Measurements from ENCODE around the gene CCM2.

Gene CCM2

GRCh38 chr7:45035893-45036292 lies 35.9 kb downstream of the CCM2 start:
- Histone ChIP-seq H3K27me3 (ENCODE audit: insufficient read depth, low read depth) (no peaks in the 10 kb centered on the region), H3K36me3 (ENCODE audit: insufficient read depth) (peaks cover 8% of the 10 kb centered on the region; the same call in 1 of the 2 replicates), H2AFZ (ENCODE audit: low read depth) (no peak overlapping the region), H3K4me3 (IDR thresholded peaks at IDR 0.05; ENCODE audit: insufficient read depth, low read depth, low read length) (no peak overlapping the region), H3K79me2 (ENCODE audit: insufficient read depth, low read depth) (peaks cover 74% of the 10 kb centered on the region), H3K4me2 (no peak overlapping the region), H3K4me1 (ENCODE audit: low read depth, poor library complexity, severe bottlenecking) (peaks cover 45% of the 10 kb centered on the region), H3K27ac (no peak overlapping the region), H4K20me1 (ENCODE audit: insufficient read depth) (peaks cover 26% of the 10 kb centered on the region), H3K9ac (no peak overlapping the region)
- no peak for TF ChIP-seq CTCF (conservative IDR thresholded peaks at IDR 0.05; ENCODE audit: low read depth, low read length)

- no peak overlapping the region for H3K4me3 ChIP-seq (IDR thresholded peaks at IDR 0.05; ENCODE audit: insufficient read depth, low read depth, low read length)
- H3K27me3 ChIP-seq (ENCODE audit: insufficient read depth, low read depth), result no peaks in the 10 kb centered on the region
- peaks cover 43% of the 10 kb centered on the region for H3K4me1 ChIP-seq (ENCODE audit: low read depth, poor library complexity, severe bottlenecking)
- TF ChIP-seq CTCF (conservative IDR thresholded peaks at IDR 0.05; ENCODE audit: low read depth, low read length), result no peak
- H3K36me3 ChIP-seq (ENCODE audit: insufficient read depth), result peaks cover 12% of the 10 kb centered on the region; the same call in 1 of the 2 replicates
- H3K9ac ChIP-seq, result no peak overlapping the region
- H3K79me2 ChIP-seq (ENCODE audit: insufficient read depth, low read depth), result peaks cover 70% of the 10 kb centered on the region
- no peak overlapping the region for H3K27ac ChIP-seq
- no peak overlapping the region for H3K4me2 ChIP-seq
- H2AFZ ChIP-seq (ENCODE audit: low read depth), result no peak overlapping the region
- H4K20me1 ChIP-seq (ENCODE audit: insufficient read depth), result peaks cover 26% of the 10 kb centered on the region
Measured at GRCh38 chr7:45036317-45036716, 36.3 kb downstream of the CCM2 start.

- Histone ChIP-seq H4K20me1 (ENCODE audit: insufficient read depth) (peaks cover 26% of the 10 kb centered on the region), H3K27ac (no peak overlapping the region), H3K4me3 (IDR thresholded peaks at IDR 0.05; ENCODE audit: insufficient read depth, low read depth, low read length) (no peak overlapping the region), H3K4me2 (no peak overlapping the region), H3K27me3 (ENCODE audit: insufficient read depth, low read depth) (no peaks in the 10 kb centered on the region), H3K79me2 (ENCODE audit: insufficient read depth, low read depth) (peaks cover 65% of the 10 kb centered on the region), H3K36me3 (ENCODE audit: insufficient read depth) (peaks cover 14% of the 10 kb centered on the region; the same call in 1 of the 2 replicates), H2AFZ (ENCODE audit: low read depth) (no peak overlapping the region), H3K4me1 (ENCODE audit: low read depth, poor library complexity, severe bottlenecking) (peaks cover 38% of the 10 kb centered on the region), H3K9ac (no peak overlapping the region)
- no peak for TF ChIP-seq CTCF (conservative IDR thresholded peaks at IDR 0.05; ENCODE audit: low read depth, low read length)
Measured at GRCh38 chr7:45036796-45037195, 36.8 kb downstream of the CCM2 start.

GRCh38 chr7:45037876-45038275 lies 37.9 kb downstream of the CCM2 start:
- no peak overlapping the region for H2AFZ ChIP-seq (ENCODE audit: low read depth)
- no peak for TF ChIP-seq CTCF (conservative IDR thresholded peaks at IDR 0.05; ENCODE audit: low read depth, low read length)
- peaks cover 27% of the 10 kb centered on the region for H3K4me1 ChIP-seq (ENCODE audit: low read depth, poor library complexity, severe bottlenecking)
- no peak overlapping the region for H3K4me2 ChIP-seq
- H3K9ac ChIP-seq, result no peak overlapping the region
- no peaks in the 10 kb centered on the region for H3K27me3 ChIP-seq (ENCODE audit: insufficient read depth, low read depth)
- H4K20me1 ChIP-seq (ENCODE audit: insufficient read depth), result peaks cover 26% of the 10 kb centered on the region
- no peak overlapping the region for H3K27ac ChIP-seq
- H3K79me2 ChIP-seq (ENCODE audit: insufficient read depth, low read depth), result peaks cover 55% of the 10 kb centered on the region
- peaks cover 14% of the 10 kb centered on the region; the same call in 1 of the 2 replicates for H3K36me3 ChIP-seq (ENCODE audit: insufficient read depth)
- H3K4me3 ChIP-seq (IDR thresholded peaks at IDR 0.05; ENCODE audit: insufficient read depth, low read depth, low read length), result no peak overlapping the region

All from KMS-11 (cell line).